Neural cell (in vitro differentiated cells): ENCODE measurements around the gene WDR37.

Source experiments
- CTCF ChIP-seq: fragments of 450-650 bp; IDR thresholded peaks from 2 replicates; pipeline ENCODE4 v1.5.1; 2014; ENCODE audit warnings: antibody characterized with exemption, mild to moderate bottlenecking, moderate library complexity; ENCODE audit not compliant: poor library complexity, severe bottlenecking
- EP300 ChIP-seq: fragments of 450-650 bp; conservative IDR thresholded peaks from 2 replicates; pipeline ENCODE4 v1.6.1; 2014; ENCODE audit warnings: antibody characterized with exemption, mild to moderate bottlenecking, moderate library complexity; ENCODE audit not compliant: poor library complexity, severe bottlenecking
- EZH2 ChIP-seq: fragments of 200-600, 300-800 bp; shearing (Covaris generic), sonication (generic); IDR thresholded peaks from 2 replicates; pipeline ENCODE4 v1.6.1; 2014; ENCODE audit warnings: antibody characterized with exemption, low read length, borderline replicate concordance, mild to moderate bottlenecking; ENCODE audit not compliant: insufficient read depth, poor library complexity, severe bottlenecking
- MXI1 ChIP-seq: fragments of 450-650 bp; conservative IDR thresholded peaks from 2 replicates; pipeline ENCODE4 v1.6.1; 2014; ENCODE audit warnings: antibody characterized with exemption, mild to moderate bottlenecking; ENCODE audit not compliant: poor library complexity, severe bottlenecking
- POLR2AphosphoS5 ChIP-seq: IDR thresholded peaks from 2 replicates; pipeline ENCODE4 v1.6.1; 2012
- RAD21 ChIP-seq: fragments of 450-650 bp; conservative IDR thresholded peaks from 2 replicates; pipeline ENCODE4 v1.6.1; 2014; ENCODE audit warnings: antibody characterized with exemption, mild to moderate bottlenecking, moderate library complexity
- REST ChIP-seq: IDR thresholded peaks from 2 replicates; pipeline ENCODE4 v1.6.1; 2012; ENCODE audit warnings: borderline replicate concordance
- SMC3 ChIP-seq: fragments of 450-650 bp; conservative IDR thresholded peaks from 2 replicates; pipeline ENCODE4 v1.6.1; 2014; ENCODE audit warnings: antibody characterized with exemption, mild to moderate bottlenecking, moderate library complexity; ENCODE audit not compliant: poor library complexity
- TAF1 ChIP-seq: IDR thresholded peaks from 2 replicates; pipeline ENCODE4 v1.6.1; 2012; ENCODE audit warnings: low read depth

GRCh38 chr10:1114719-1115606 is 58.8 kb downstream of the WDR37 start:
- no peak for TF ChIP-seq CTCF
- no peak for TF ChIP-seq EP300
- no peak for TF ChIP-seq POLR2AphosphoS5
- no peak for TF ChIP-seq EZH2
- TF ChIP-seq REST, result no peak
- no peak for TF ChIP-seq TAF1
- TF ChIP-seq RAD21, result no peak
- TF ChIP-seq MXI1, result no peak
- TF ChIP-seq SMC3, result no peak
